PC-9 (cell line): ENCODE results near the gene VAT1. TPM values are rescaled to one million over a fixed set of nuclear protein-coding genes. Genes with fewer than 3 reads are reported as not detected.
A peak's percentile ranks its signal among the peaks of the same experiment; 100 is the strongest.

Experiments
- BruUV-seq: library from RNA; stranded (reverse); fragments of 400-500 nt; replicated peaks from 2 replicates; lab custom pipeline; 2021; lab: Mats Ljungman, UMichigan
- CTCF ChIA-PET: fragments of 300-600 bp; sonication (Branson Sonifier 250); formaldehyde crosslinking; loops from one replicate; lab custom pipeline; 2022; ENCODE audit warnings: antibody characterized with exemption; lab: Charles Lee
- POLR2A ChIA-PET: fragments of 300-600 bp; sonication (Branson Sonifier 250); formaldehyde crosslinking; loops from one replicate; lab custom pipeline; 2022; ENCODE audit warnings: antibody characterized with exemption; ENCODE audit not compliant: unreplicated experiment; lab: Charles Lee
- DNase-seq, 2 experiments: peaks; one replicate each; pipeline versions ENCODE4 v3.0.0 to v3.0.0-alpha.2; 2015 to 2022; ENCODE audit warnings: mixed read lengths in 1 of 2
- H2AFZ ChIP-seq: fragments of 200-600 bp; sonication (generic); 2 replicates; pipeline ENCODE4 v1.8.1; 2017; ENCODE audit warnings: antibody characterized with exemption
- H3F3A ChIP-seq: fragments of 200-600 bp; sonication (generic); 2 replicates; pipeline ENCODE4 v1.8.1; 2017; ENCODE audit warnings: antibody characterized with exemption, mild to moderate bottlenecking, low read depth; ENCODE audit not compliant: insufficient read depth
- H3K27ac ChIP-seq: fragments of 200-600 bp; sonication (generic); 2 replicates; pipeline ENCODE4 v1.6.1; 2016; ENCODE audit warnings: mixed run types
- H3K27me3 ChIP-seq: fragments of 200-600 bp; sonication (generic); 2 replicates; pipeline ENCODE4 v1.6.1; 2016; ENCODE audit warnings: low read depth, mixed run types; ENCODE audit not compliant: insufficient read depth
- H3K36me3 ChIP-seq: fragments of 200-600 bp; sonication (generic); 2 replicates; pipeline ENCODE4 v1.6.1; 2016; ENCODE audit warnings: low read depth, mixed run types
- H3K4me1 ChIP-seq: fragments of 200-600 bp; sonication (generic); replicated peaks from 2 replicates; pipeline ENCODE4 v1.6.1; 2016; ENCODE audit warnings: mixed run types; ENCODE audit not compliant: insufficient read depth
- H3K4me2 ChIP-seq: fragments of 200-600 bp; sonication (generic); 2 replicates; pipeline ENCODE4 v1.6.1; 2017; ENCODE audit warnings: mixed run types
- H3K4me3 ChIP-seq: fragments of 200-600 bp; sonication (generic); 2 replicates; pipeline ENCODE4 v1.6.1; 2016; ENCODE audit warnings: mixed run types
- H3K79me2 ChIP-seq: fragments of 200-600 bp; sonication (generic); 2 replicates; pipeline ENCODE4 v1.6.1; 2017; ENCODE audit warnings: low read depth, mixed run types
- H3K9me2 ChIP-seq: fragments of 200-600 bp; sonication (generic); 2 replicates; pipeline ENCODE4 v1.8.1; 2017; ENCODE audit warnings: mild to moderate bottlenecking; ENCODE audit not compliant: insufficient read depth
- H3K9me3 ChIP-seq: fragments of 200-600 bp; sonication (generic); 2 replicates; pipeline ENCODE4 v1.8.1; 2016; ENCODE audit warnings: low read depth; ENCODE audit not compliant: insufficient read depth
- H4K20me1 ChIP-seq: fragments of 200-600 bp; sonication (generic); 2 replicates; pipeline ENCODE4 v1.8.1; 2017; ENCODE audit not compliant: insufficient read depth
- CTCF ChIP-seq: fragments of 200-600 bp; sonication (generic); conservative IDR thresholded peaks from 2 replicates; pipeline ENCODE4 v1.6.1; 2017; ENCODE audit warnings: mixed run types, antibody characterized with exemption, mild to moderate bottlenecking, moderate library complexity
- EZH2 ChIP-seq: fragments of 200-600 bp; sonication (generic); IDR thresholded peaks from 2 replicates; pipeline ENCODE4 v1.8.0; 2017; ENCODE audit warnings: antibody characterized with exemption, low read depth
- intact Hi-C: fragments of 100-400 bp; cut with micrococcal nuclease; formaldehyde crosslinking; loops from one replicate; pipeline ENCODE4 v1.10.0; 2022; ENCODE audit not compliant: unreplicated experiment
- total RNA-seq: library from RNA; stranded (reverse); gene quantifications from 2 replicates; pipeline ENCODE4 v1.2.3, GENCODE V29; 2021

VAT1 gene
- total RNA-seq, 1 experiment from 2014 or later, result 220 TPM

GRCh38 chr17:43069368-43069898 lies 47.2 kb upstream of the VAT1 start:
- intact Hi-C loops, result no loop called here
- no peak for TF ChIP-seq CTCF
- no peak for TF ChIP-seq EZH2
- H3K36me3 ChIP-seq, result peaks cover 9% of the 10 kb centered on the region; the same call in 1 of the 2 replicates
- no peak overlapping the region for H2AFZ ChIP-seq
- no peaks in the 10 kb centered on the region for H3K9me2 ChIP-seq
- H3F3A ChIP-seq, result peaks cover 7% of the 10 kb centered on the region
- H3K27ac ChIP-seq, result peak overlapping the region; percentile 1; the same call in 1 of the 2 replicates
- no TSS peak for BruUV-seq
- H3K4me1 ChIP-seq, result no peaks in the 10 kb centered on the region
- no peaks in the 10 kb centered on the region for H3K79me2 ChIP-seq
- H3K9me3 ChIP-seq, result no peaks in the 10 kb centered on the region
- DNase-seq, result no peak
- H3K4me2 ChIP-seq, result no peak overlapping the region
- ChIA-PET POLR2A (interaction anchor here (0.6 kb wide), 1 partner anchor 322 kb away, joined by 7 read pairs; no protein-coding TSS in a partner anchor), CTCF (no interaction called here)
- no peaks in the 10 kb centered on the region for H4K20me1 ChIP-seq
- H3K27me3 ChIP-seq, result no peaks in the 10 kb centered on the region
- no peak overlapping the region for H3K4me3 ChIP-seq

GRCh38 chr17:43068570-43069367 lies 46.6 kb upstream of the VAT1 start:
- H2AFZ ChIP-seq, result no peak overlapping the region
- CTCF ChIA-PET, result no interaction called here
- H3K4me3 ChIP-seq, result no peak overlapping the region
- peaks cover 9% of the 10 kb centered on the region; the same call in 1 of the 2 replicates for H3K36me3 ChIP-seq
- H3K9me3 ChIP-seq, result no peaks in the 10 kb centered on the region
- intact Hi-C loops, result no loop called here
- no peak overlapping the region for H3K4me2 ChIP-seq
- no peaks in the 10 kb centered on the region for H3K27me3 ChIP-seq
- H3F3A ChIP-seq, result peaks cover 7% of the 10 kb centered on the region
- H3K4me1 ChIP-seq, result no peaks in the 10 kb centered on the region
- POLR2A ChIA-PET, result no interaction called here
- BruUV-seq, result no TSS peak
- H3K79me2 ChIP-seq, result no peaks in the 10 kb centered on the region
- H3K9me2 ChIP-seq, result no peaks in the 10 kb centered on the region
- DNase-seq, result no peak
- H4K20me1 ChIP-seq, result no peaks in the 10 kb centered on the region
- H3K27ac ChIP-seq, result peak overlapping the region; percentile 1; the same call in 1 of the 2 replicates
- no peak for TF ChIP-seq EZH2
- no peak for TF ChIP-seq CTCF

- POLR2A ChIA-PET, result no interaction called here
- no peaks in the 10 kb centered on the region for H3K9me2 ChIP-seq
- H3K4me2 ChIP-seq, result no peak overlapping the region
- H3K27me3 ChIP-seq, result no peaks in the 10 kb centered on the region
- no peaks in the 10 kb centered on the region for H4K20me1 ChIP-seq
- intact Hi-C loops, result no loop called here
- H3F3A ChIP-seq, result no peaks in the 10 kb centered on the region
- no peak overlapping the region for H2AFZ ChIP-seq
- no peaks in the 10 kb centered on the region for H3K9me3 ChIP-seq
- no peaks in the 10 kb centered on the region for H3K79me2 ChIP-seq
- H3K4me3 ChIP-seq, result no peak overlapping the region
- CTCF ChIA-PET, result no interaction called here
- H3K4me1 ChIP-seq, result no peaks in the 10 kb centered on the region
- H3K27ac ChIP-seq, result no peak overlapping the region
- DNase-seq, result no peak
- TF ChIP-seq CTCF (no peak), EZH2 (no peak)
- no TSS peak for BruUV-seq
- H3K36me3 ChIP-seq, result no peaks in the 10 kb centered on the region
Measured at GRCh38 chr17:43062984-43063638, 40.9 kb upstream of the VAT1 start.
